Gastroesophageal sphincter (tissue), 3 donors: ENCODE measurements around the gene C4orf50.

Experiments
- EP300 ChIP-seq: sonication (generic); formaldehyde crosslinking; IDR thresholded peaks from one replicate; pipeline ENCODE4 v1.6.1; 2017; ENCODE audit warnings: antibody characterized with exemption, mild to moderate bottlenecking
- POLR2A ChIP-seq, 2 donors: fragments of 450-650 bp; IDR thresholded peaks; one replicate each; pipeline ENCODE4 v1.6.1; 2017; ENCODE audit warnings: antibody characterized with exemption in 2 of 2, mild to moderate bottlenecking in 2 of 2, moderate library complexity in 1 of 2
- POLR2AphosphoS5 ChIP-seq: sonication (generic); formaldehyde crosslinking; IDR thresholded peaks from one replicate; pipeline ENCODE4 v1.6.1; 2017; ENCODE audit warnings: antibody characterized with exemption
- TF ChIP-seq, protein P1 (sequence below), 4 experiments: fragments of 200-600 bp in 2 of 4; fragments of 450-650 bp in 2 of 4; sonication (generic) in 1 of 4; IDR thresholded peaks; one replicate each; pipeline ENCODE4 v1.5.1; 2017 to 2019; ENCODE audit warnings: antibody characterized with exemption in 4 of 4, mild to moderate bottlenecking in 2 of 4, moderate library complexity in 2 of 4

DNA sequence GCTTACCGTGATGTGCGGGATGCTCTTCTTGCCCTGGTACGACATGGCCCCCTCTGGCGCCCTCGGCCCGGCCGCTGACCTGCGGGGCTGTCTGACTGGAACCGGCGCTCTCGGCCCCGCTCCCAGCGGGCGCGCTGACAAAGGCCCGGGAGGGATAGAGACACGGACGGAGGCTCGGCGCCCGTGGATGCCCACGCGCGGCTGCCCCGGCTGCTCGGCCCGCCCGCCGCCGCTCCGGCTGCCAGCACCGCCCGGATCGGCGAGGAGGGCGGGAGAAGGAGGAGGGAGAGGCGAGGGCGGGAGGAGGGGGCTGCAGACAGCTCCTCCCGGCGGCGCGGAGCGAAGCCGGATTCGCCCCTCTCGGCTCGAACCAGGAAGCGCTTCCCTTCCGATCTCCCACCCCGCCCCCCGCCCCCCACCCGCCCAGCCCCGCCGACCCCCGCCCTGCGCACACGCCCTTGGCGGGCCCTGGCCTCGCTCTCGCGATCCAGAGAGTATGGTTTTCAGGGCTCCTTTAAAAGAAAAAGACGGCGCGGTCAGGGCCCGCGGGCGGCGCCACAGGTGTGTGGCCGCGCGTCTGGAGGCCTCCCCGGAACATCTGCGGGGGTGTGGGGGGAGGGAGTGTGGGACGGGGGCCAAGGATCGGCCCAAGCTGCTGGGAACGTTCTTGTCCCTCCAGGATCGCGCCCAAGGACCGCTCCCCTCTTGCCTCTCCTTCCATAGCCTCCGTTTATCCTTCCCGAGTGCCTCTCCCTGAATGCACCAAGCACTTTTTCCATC lies 129.8 kb downstream of the C4orf50 start:
- TF ChIP-seq, protein P1, sequence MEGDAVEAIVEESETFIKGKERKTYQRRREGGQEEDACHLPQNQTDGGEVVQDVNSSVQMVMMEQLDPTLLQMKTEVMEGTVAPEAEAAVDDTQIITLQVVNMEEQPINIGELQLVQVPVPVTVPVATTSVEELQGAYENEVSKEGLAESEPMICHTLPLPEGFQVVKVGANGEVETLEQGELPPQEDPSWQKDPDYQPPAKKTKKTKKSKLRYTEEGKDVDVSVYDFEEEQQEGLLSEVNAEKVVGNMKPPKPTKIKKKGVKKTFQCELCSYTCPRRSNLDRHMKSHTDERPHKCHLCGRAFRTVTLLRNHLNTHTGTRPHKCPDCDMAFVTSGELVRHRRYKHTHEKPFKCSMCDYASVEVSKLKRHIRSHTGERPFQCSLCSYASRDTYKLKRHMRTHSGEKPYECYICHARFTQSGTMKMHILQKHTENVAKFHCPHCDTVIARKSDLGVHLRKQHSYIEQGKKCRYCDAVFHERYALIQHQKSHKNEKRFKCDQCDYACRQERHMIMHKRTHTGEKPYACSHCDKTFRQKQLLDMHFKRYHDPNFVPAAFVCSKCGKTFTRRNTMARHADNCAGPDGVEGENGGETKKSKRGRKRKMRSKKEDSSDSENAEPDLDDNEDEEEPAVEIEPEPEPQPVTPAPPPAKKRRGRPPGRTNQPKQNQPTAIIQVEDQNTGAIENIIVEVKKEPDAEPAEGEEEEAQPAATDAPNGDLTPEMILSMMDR (IDR thresholded peaks at IDR 0.05): no peak
- TF ChIP-seq EP300: no peak
- TF ChIP-seq POLR2AphosphoS5: no peak
- TF ChIP-seq POLR2A (IDR thresholded peaks at IDR 0.05): no peak
